CD14-positive monocyte (primary cell): Measurements from ENCODE around the gene FAM83F. TPM values are rescaled to one million over a fixed set of nuclear protein-coding genes. Genes with fewer than 3 reads are reported as not detected.

ENCODE experiments used
- DNase-seq, 3 donors: peaks; one replicate each; pipeline ENCODE4 v3.0.0-alpha.2; 2011 to 2022
- H2AFZ ChIP-seq: 2 replicates; pipeline ENCODE4 v1.6.0; 2012; ENCODE audit warnings: mild to moderate bottlenecking, low read depth, low read length, inconsistent platforms; ENCODE audit not compliant: insufficient read depth, poor library complexity, severe bottlenecking
- H3K27ac ChIP-seq, 2 donors: 1 replicate in 1 of 2; 2 replicates in 1 of 2; pipeline ENCODE4 v1.5.1; 2012 to 2013; ENCODE audit warnings: low read length in 2 of 2, control low read depth in 1 of 2, inconsistent platforms in 1 of 2, low read depth in 1 of 2, mild to moderate bottlenecking in 1 of 2
- H3K27me3 ChIP-seq, 2 donors: one replicate each; pipeline versions ENCODE4 v1.6.0 to v1.6.1; 2011 to 2013; ENCODE audit warnings: low read length in 2 of 2; ENCODE audit not compliant: control insufficient read depth in 2 of 2, insufficient read depth in 2 of 2
- H3K36me3 ChIP-seq, 2 donors: replicated peaks in 1 of 2; 1 replicate in 1 of 2; 2 replicates in 1 of 2; pipeline versions ENCODE4 v1.5.1 to v1.6.1; 2012 to 2013; ENCODE audit warnings: low read length in 2 of 2, control low read depth in 1 of 2, inconsistent platforms in 1 of 2, mild to moderate bottlenecking in 1 of 2; ENCODE audit not compliant: insufficient read depth in 2 of 2, control insufficient read depth in 1 of 2
- H3K4me1 ChIP-seq, 2 donors: 1 replicate in 1 of 2; 2 replicates in 1 of 2; pipeline versions ENCODE4 v1.5.1 to v1.6.1; 2012 to 2013; ENCODE audit warnings: low read length in 2 of 2, control low read depth in 1 of 2, inconsistent platforms in 1 of 2, mild to moderate bottlenecking in 1 of 2, moderate library complexity in 1 of 2; ENCODE audit not compliant: insufficient read depth in 2 of 2, control insufficient read depth in 1 of 2
- H3K4me2 ChIP-seq: replicated peaks from 2 replicates; pipeline ENCODE3; 2012; ENCODE audit warnings: low read length, moderate library complexity, mild to moderate bottlenecking; ENCODE audit not compliant: poor library complexity, severe bottlenecking; ENCODE audit errors: extremely low read depth
- H3K4me3 ChIP-seq, 3 experiments: fragments of 200-600 bp in 1 of 3; sonication (generic) in 1 of 3; replicated peaks in 1 of 3; 1 replicate in 2 of 3; 2 replicates in 1 of 3; pipeline ENCODE4 v1.5.1; 2011 to 2013; ENCODE audit warnings: low read length in 3 of 3, mild to moderate bottlenecking in 3 of 3, control low read depth in 2 of 3, low read depth in 2 of 3, inconsistent platforms in 1 of 3, moderate library complexity in 1 of 3
- H3K79me2 ChIP-seq: 2 replicates; pipeline ENCODE4 v1.6.0; 2012; ENCODE audit warnings: mild to moderate bottlenecking, control low read depth, inconsistent platforms, low read length, moderate library complexity; ENCODE audit not compliant: insufficient read depth
- H3K9ac ChIP-seq: 2 replicates; pipeline ENCODE4 v1.6.0; 2017; ENCODE audit warnings: low read length, mild to moderate bottlenecking; ENCODE audit not compliant: insufficient read depth, poor library complexity, severe bottlenecking
- H3K9me3 ChIP-seq, 2 donors: replicated peaks in 1 of 2; 1 replicate in 1 of 2; 2 replicates in 1 of 2; pipeline versions ENCODE4 v1.5.1 to v1.6.1; 2012 to 2013; ENCODE audit warnings: low read length in 2 of 2, control low read depth in 1 of 2; ENCODE audit not compliant: control insufficient read depth in 1 of 2, insufficient read depth in 1 of 2
- H4K20me1 ChIP-seq: 2 replicates; pipeline ENCODE4 v1.6.0; 2012; ENCODE audit warnings: mild to moderate bottlenecking, low read length, control low read depth, moderate library complexity; ENCODE audit not compliant: insufficient read depth
- H3K27ac Mint-ChIP-seq, 7 donors: one replicate each; pipeline ENCODE4 v1.8.0; 2020; ENCODE audit warnings: mild to moderate bottlenecking in 7 of 7, mixed read lengths in 7 of 7, moderate library complexity in 6 of 7, inconsistent platforms in 2 of 7
- H3K27me3 Mint-ChIP-seq, 3 donors: one replicate each; pipeline ENCODE4 v1.8.0; 2021 to 2022; ENCODE audit warnings: low read depth in 3 of 3, mild to moderate bottlenecking in 3 of 3, mixed read lengths in 3 of 3, moderate library complexity in 3 of 3, inconsistent platforms in 1 of 3
- H3K36me3 Mint-ChIP-seq, 2 donors: one replicate each; pipeline ENCODE4 v1.8.0; 2020; ENCODE audit warnings: mixed read lengths in 2 of 2, inconsistent platforms in 1 of 2, mild to moderate bottlenecking in 1 of 2
- H3K4me1 Mint-ChIP-seq: one replicate; pipeline ENCODE4 v1.8.0; 2020; ENCODE audit warnings: mild to moderate bottlenecking, mixed read lengths
- H3K4me3 Mint-ChIP-seq, 2 donors: one replicate each; pipeline ENCODE4 v1.8.0; 2020; ENCODE audit warnings: mild to moderate bottlenecking in 2 of 2, mixed read lengths in 2 of 2, moderate library complexity in 1 of 2
- H3K9me3 Mint-ChIP-seq, 7 donors: one replicate each; pipeline ENCODE4 v1.8.0; 2020 to 2022; ENCODE audit warnings: mixed read lengths in 7 of 7, mild to moderate bottlenecking in 6 of 7, moderate library complexity in 6 of 7, inconsistent platforms in 2 of 7
- WGBS: methylation state at CpG from one replicate; pipeline ENCODE4 v1.1.5; 2013; ENCODE audit warnings: missing lambda C conversion rate; ENCODE audit not compliant: insufficient coverage; 5-methylcytosine and 5-hydroxymethylcytosine counted together
- intact Hi-C, 2 donors: fragments of 100-400 bp; cut with micrococcal nuclease; formaldehyde crosslinking; loops; one replicate each; pipeline versions ENCODE4 v1.15.0 to v1.15.1; 2023
- polyA plus RNA-seq, 3 donors: library from polyadenylated mRNA; depleted of rRNA in 1 of 3; unstranded in 2 of 3; stranded (reverse) in 1 of 3; fragments of 300-500 nt in 2 of 3; fragments of >200 nt in 1 of 3; fragmentation: Illumina TruSeq in 2 of 3; gene quantifications; 1 replicate in 2 of 3; 2 replicates in 1 of 3; pipeline ENCODE4 v1.2.3, GENCODE V29; 2012 to 2021
- TF ChIP-seq, protein P1 (sequence below): fragments of 200-600 bp; IDR thresholded peaks from one replicate; pipeline ENCODE4 v1.8.0; 2022; ENCODE audit warnings: antibody characterized with exemption, mild to moderate bottlenecking

Gene FAM83F
- polyA plus RNA-seq, 3 donors: 0.01 TPM; not detected in 2

GRCh38 chr22:40065981-40066380 lies 71.2 kb downstream of the FAM83F start:
- no peak overlapping the region for H3K4me3 Mint-ChIP-seq
- peaks cover 69% of the 10 kb centered on the region for H3K79me2 ChIP-seq

GRCh38 chr22:40067639-40068038 lies 72.9 kb downstream of the FAM83F start:
- no peak overlapping the region for H3K27ac Mint-ChIP-seq
- Histone ChIP-seq H3K4me2 (no peak overlapping the region), H4K20me1 (peaks cover 100% of the 10 kb centered on the region), H3K4me3 (no peak overlapping the region), H3K9ac (no peak overlapping the region), H2AFZ (no peak overlapping the region), H3K27me3 (no peaks in the 10 kb centered on the region), H3K9me3 (no peaks in the 10 kb centered on the region), H3K27ac (no peak overlapping the region), H3K36me3 (no peaks in the 10 kb centered on the region), H3K79me2 (peaks cover 84% of the 10 kb centered on the region), H3K4me1 (no peaks in the 10 kb centered on the region)
- 100% methylated on average over 1 of the region's 2 CpGs for WGBS
- peaks cover 11% of the 10 kb centered on the region for H3K4me1 Mint-ChIP-seq
- no peak overlapping the region for H3K4me3 Mint-ChIP-seq
- peaks cover 0 to 1% (median 0%) of the 10 kb centered on the region in 3 donors for H3K27me3 Mint-ChIP-seq
- TF ChIP-seq, protein P1, sequence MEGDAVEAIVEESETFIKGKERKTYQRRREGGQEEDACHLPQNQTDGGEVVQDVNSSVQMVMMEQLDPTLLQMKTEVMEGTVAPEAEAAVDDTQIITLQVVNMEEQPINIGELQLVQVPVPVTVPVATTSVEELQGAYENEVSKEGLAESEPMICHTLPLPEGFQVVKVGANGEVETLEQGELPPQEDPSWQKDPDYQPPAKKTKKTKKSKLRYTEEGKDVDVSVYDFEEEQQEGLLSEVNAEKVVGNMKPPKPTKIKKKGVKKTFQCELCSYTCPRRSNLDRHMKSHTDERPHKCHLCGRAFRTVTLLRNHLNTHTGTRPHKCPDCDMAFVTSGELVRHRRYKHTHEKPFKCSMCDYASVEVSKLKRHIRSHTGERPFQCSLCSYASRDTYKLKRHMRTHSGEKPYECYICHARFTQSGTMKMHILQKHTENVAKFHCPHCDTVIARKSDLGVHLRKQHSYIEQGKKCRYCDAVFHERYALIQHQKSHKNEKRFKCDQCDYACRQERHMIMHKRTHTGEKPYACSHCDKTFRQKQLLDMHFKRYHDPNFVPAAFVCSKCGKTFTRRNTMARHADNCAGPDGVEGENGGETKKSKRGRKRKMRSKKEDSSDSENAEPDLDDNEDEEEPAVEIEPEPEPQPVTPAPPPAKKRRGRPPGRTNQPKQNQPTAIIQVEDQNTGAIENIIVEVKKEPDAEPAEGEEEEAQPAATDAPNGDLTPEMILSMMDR: no peak
- peaks cover 2 to 4% of the 10 kb centered on the region in 2 donors for H3K36me3 Mint-ChIP-seq
- DNase-seq: no peak
- intact Hi-C loops: no loop called here
- no peaks in the 10 kb centered on the region for H3K9me3 Mint-ChIP-seq

More at GRCh38 chr22:40065981-40066380, 71.2 kb downstream of the FAM83F start:
- H3K9ac ChIP-seq: no peak overlapping the region
- no peaks in the 10 kb centered on the region for H3K4me1 ChIP-seq
- peaks cover 0 to 1% (median 0%) of the 10 kb centered on the region in 3 donors for H3K27me3 Mint-ChIP-seq
- no peak overlapping the region for H3K27ac Mint-ChIP-seq
- intact Hi-C loops: no loop called here
- peaks cover 100% of the 10 kb centered on the region for H4K20me1 ChIP-seq
- no peak overlapping the region for H3K4me2 ChIP-seq
- H3K4me3 ChIP-seq: no peak overlapping the region
- peaks cover 0 to 2% of the 10 kb centered on the region in 2 donors for H3K36me3 Mint-ChIP-seq
- H3K36me3 ChIP-seq: no peaks in the 10 kb centered on the region
- WGBS: no CpG with 5 or more reads among the region's 3 CpGs
- H3K27ac ChIP-seq: no peak overlapping the region
- no peaks in the 10 kb centered on the region for H3K27me3 ChIP-seq
- TF ChIP-seq, protein P1: no peak
- DNase-seq: no peak
- H2AFZ ChIP-seq: no peak overlapping the region
- no peaks in the 10 kb centered on the region for H3K9me3 ChIP-seq
- H3K9me3 Mint-ChIP-seq: no peaks in the 10 kb centered on the region
- peaks cover 8% of the 10 kb centered on the region for H3K4me1 Mint-ChIP-seq
